HepG2 (cell line): ENCODE data around the gene SNHG17. TPM values are rescaled to one million over a fixed set of nuclear protein-coding genes. Genes with fewer than 3 reads are reported as not detected.

Experiments used
- ELF1 ChIP-seq: sonication (generic); formaldehyde crosslinking; IDR thresholded peaks from 2 replicates; pipeline ENCODE4 v1.4.0; 2020; ENCODE audit warnings: missing genetic modification reagents
- FOXM1 ChIP-seq: sonication (generic); formaldehyde crosslinking; IDR thresholded peaks from 2 replicates; pipeline ENCODE4 v1.5.0; 2020; ENCODE audit warnings: missing genetic modification reagents
- LCORL ChIP-seq, 2 experiments: fragments of 450-650 bp in 1 of 2; sonication (generic) in 1 of 2; formaldehyde crosslinking in 1 of 2; IDR thresholded peaks; 2 replicates each; pipeline versions ENCODE4 v1.5.0 to v1.6.1; 2017 to 2020; ENCODE audit warnings: antibody characterized with exemption in 1 of 2, missing genetic modification reagents in 1 of 2
- NFYB ChIP-seq: sonication (generic); formaldehyde crosslinking; IDR thresholded peaks from 2 replicates; pipeline ENCODE4 v1.4.0; 2020; ENCODE audit warnings: missing genetic modification reagents
- REPIN1 ChIP-seq: sonication (generic); formaldehyde crosslinking; IDR thresholded peaks from 2 replicates; pipeline ENCODE4 v1.8.0; 2022; ENCODE audit warnings: missing genetic modification reagents, low read depth, mild to moderate bottlenecking, borderline replicate concordance
- SP5 ChIP-seq: IDR thresholded peaks from 2 replicates; pipeline ENCODE4 v1.6.1; 2016; ENCODE audit warnings: low read depth, borderline replicate concordance
- SYNCRIP ChIP-seq: fragments of 200-400 bp; formaldehyde crosslinking; IDR thresholded peaks from 2 replicates; pipeline ENCODE4 v1.6.1; 2018; ENCODE audit warnings: mild to moderate bottlenecking, low read depth, low read length; ENCODE audit not compliant: insufficient read depth
- TRIM24 ChIP-seq: sonication (generic); formaldehyde crosslinking; IDR thresholded peaks from 2 replicates; pipeline ENCODE4 v1.8.0; 2022; ENCODE audit warnings: mild to moderate bottlenecking, missing genetic modification reagents
- YY1 ChIP-seq: IDR thresholded peaks from 2 replicates; pipeline ENCODE4 v1.6.1; 2011; ENCODE audit warnings: low read length, low read depth, moderate library complexity, mild to moderate bottlenecking; ENCODE audit not compliant: insufficient read depth, insufficient replicate concordance
- ZNF230 ChIP-seq: sonication (generic); formaldehyde crosslinking; IDR thresholded peaks from 2 replicates; pipeline ENCODE4 v1.4.0; 2020; ENCODE audit warnings: mild to moderate bottlenecking, missing genetic modification reagents
- ZNF343 ChIP-seq: sonication (generic); formaldehyde crosslinking; IDR thresholded peaks from 2 replicates; pipeline ENCODE4 v1.4.0; 2020; ENCODE audit warnings: mild to moderate bottlenecking, missing genetic modification reagents
- ZNF629 ChIP-seq: sonication (generic); formaldehyde crosslinking; conservative IDR thresholded peaks from 2 replicates; pipeline ENCODE4 v1.5.0; 2020; ENCODE audit warnings: missing genetic modification reagents
- ZNF691 ChIP-seq: sonication (generic); formaldehyde crosslinking; IDR thresholded peaks from 2 replicates; pipeline ENCODE4 v1.4.0; 2020; ENCODE audit warnings: missing genetic modification reagents, low read depth, mild to moderate bottlenecking, borderline replicate concordance
- polyA plus RNA-seq, 8 experiments: library from polyadenylated mRNA; depleted of rRNA in 3 of 8; stranded (reverse) in 7 of 8; unstranded in 1 of 8; fragments of >200 nt; fragmentation: Illumina TruSeq in 4 of 8; extraction: Trizol in 4 of 8; gene quantifications; 2 replicates each; pipeline versions ENCODE4 v1.2.1 to v1.2.3, GENCODE V29; 2011 to 2016; ENCODE audit warnings: low read depth in 4 of 8, missing spikeins in 1 of 8, mixed read lengths in 1 of 8; ENCODE audit not compliant: insufficient read depth in 1 of 8
- total RNA-seq, 5 experiments: library from RNA; depleted of rRNA; stranded (reverse); fragments of >200 nt; fragmentation: Illumina TruSeq; extraction: Trizol; gene quantifications; 2 replicates each; pipeline ENCODE4 v1.2.3, GENCODE V29; 2016; ENCODE audit warnings: low read depth in 1 of 5
- TF ChIP-seq, protein P1 (sequence below): sonication (generic); formaldehyde crosslinking; IDR thresholded peaks from 2 replicates; pipeline ENCODE4 v1.5.0; 2020; ENCODE audit warnings: mild to moderate bottlenecking, missing genetic modification reagents
- TF ChIP-seq, protein P2 (sequence below): sonication (generic); formaldehyde crosslinking; IDR thresholded peaks from 2 replicates; pipeline ENCODE4 v1.4.0; 2020; ENCODE audit warnings: missing genetic modification reagents
- TF ChIP-seq, protein P3 (sequence below): sonication (generic); formaldehyde crosslinking; IDR thresholded peaks from 2 replicates; pipeline ENCODE4 v1.5.1; 2020; ENCODE audit warnings: mild to moderate bottlenecking, missing genetic modification reagents, borderline replicate concordance
- TF ChIP-seq, protein P4 (sequence below): sonication (generic); formaldehyde crosslinking; IDR thresholded peaks from 2 replicates; pipeline ENCODE4 v1.8.1; 2023; ENCODE audit warnings: mild to moderate bottlenecking, missing genetic modification reagents

Gene SNHG17
- total and polyA plus RNA-seq, 2 of the 13 experiments (the other 11 are each of a cell fraction or from before 2014, with no cell fraction given), result 26.2 to 41.2 TPM

DNA sequence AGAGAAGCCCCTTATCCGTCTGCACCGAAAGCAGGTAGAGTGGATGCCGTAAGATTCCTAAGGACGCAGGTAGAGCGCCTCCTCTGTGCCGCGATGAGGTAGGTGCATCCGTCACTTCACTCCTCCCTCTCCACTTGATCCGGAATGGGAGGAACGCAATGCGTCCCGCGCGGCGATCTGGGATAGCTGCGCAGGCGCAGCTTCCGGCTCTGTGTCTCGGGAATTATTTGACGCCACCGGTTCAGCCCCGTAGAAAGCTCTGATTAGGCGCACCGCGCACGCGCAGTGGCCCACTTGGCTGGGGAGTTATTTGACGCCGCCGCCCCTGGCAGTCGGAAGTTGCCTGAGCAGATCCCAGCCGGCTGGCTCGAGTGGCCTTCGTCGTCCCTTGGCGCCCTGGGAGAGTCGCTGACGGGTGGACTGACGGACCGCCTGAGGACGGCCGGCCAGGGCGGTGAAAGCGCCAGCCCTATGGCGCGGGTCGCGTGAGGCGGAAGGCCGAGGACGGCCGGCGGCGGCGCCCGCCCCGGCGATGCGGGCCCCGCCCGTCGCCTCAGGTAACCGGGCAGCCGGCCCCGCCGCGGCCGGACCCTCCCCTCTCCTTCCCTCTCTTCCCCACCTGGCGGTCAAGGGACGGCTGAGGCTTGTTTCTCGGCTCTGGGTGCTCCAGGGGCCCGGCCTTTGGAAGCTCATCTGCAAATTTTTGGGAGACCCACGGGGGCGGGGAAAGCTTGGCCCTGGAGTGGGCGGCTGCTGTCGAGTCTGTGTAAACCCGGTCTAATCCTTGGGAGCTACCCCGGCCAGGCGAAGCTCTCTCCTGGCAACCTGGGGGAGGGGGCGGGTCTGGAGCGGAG lies 37.6 kb upstream of the SNHG17 start, which contains the start of gene RALGAPB (continued):
- TF ChIP-seq TRIM24 (no peak), SYNCRIP (no peak), SP5 (CRISPR knock-in tag) (peak; percentile 68; the same call in 1 of the 2 replicates), LCORL (IDR thresholded peaks at IDR 0.05) (no peak), LCORL (CRISPR knock-in tag; IDR thresholded peaks at IDR 0.05) (peak; percentile 75), ZNF343 (peak; percentile 71; the same call in 1 of the 2 replicates), ELF1 (CRISPR knock-in tag) (peak; percentile 96), ZNF230 (CRISPR knock-in tag) (peak; percentile 82), YY1 (peak; percentile 70), NFYB (CRISPR knock-in tag) (peak; percentile 60), ZNF691 (CRISPR knock-in tag) (peak; percentile 84; the same call in 1 of the 2 replicates), ZNF629 (CRISPR knock-in tag) (peak; percentile 48; the same call in 1 of the 2 replicates), REPIN1 (CRISPR knock-in tag) (peak; percentile 67; the same call in 1 of the 2 replicates), FOXM1 (CRISPR knock-in tag) (no peak)
- TF ChIP-seq, protein P1, sequence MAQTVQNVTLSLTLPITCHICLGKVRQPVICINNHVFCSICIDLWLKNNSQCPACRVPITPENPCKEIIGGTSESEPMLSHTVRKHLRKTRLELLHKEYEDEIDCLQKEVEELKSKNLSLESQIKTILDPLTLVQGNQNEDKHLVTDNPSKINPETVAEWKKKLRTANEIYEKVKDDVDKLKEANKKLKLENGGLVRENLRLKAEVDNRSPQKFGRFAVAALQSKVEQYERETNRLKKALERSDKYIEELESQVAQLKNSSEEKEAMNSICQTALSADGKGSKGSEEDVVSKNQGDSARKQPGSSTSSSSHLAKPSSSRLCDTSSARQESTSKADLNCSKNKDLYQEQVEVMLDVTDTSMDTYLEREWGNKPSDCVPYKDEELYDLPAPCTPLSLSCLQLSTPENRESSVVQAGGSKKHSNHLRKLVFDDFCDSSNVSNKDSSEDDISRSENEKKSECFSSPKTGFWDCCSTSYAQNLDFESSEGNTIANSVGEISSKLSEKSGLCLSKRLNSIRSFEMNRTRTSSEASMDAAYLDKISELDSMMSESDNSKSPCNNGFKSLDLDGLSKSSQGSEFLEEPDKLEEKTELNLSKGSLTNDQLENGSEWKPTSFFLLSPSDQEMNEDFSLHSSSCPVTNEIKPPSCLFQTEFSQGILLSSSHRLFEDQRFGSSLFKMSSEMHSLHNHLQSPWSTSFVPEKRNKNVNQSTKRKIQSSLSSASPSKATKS (CRISPR knock-in tag), result no peak
- TF ChIP-seq, protein P2, sequence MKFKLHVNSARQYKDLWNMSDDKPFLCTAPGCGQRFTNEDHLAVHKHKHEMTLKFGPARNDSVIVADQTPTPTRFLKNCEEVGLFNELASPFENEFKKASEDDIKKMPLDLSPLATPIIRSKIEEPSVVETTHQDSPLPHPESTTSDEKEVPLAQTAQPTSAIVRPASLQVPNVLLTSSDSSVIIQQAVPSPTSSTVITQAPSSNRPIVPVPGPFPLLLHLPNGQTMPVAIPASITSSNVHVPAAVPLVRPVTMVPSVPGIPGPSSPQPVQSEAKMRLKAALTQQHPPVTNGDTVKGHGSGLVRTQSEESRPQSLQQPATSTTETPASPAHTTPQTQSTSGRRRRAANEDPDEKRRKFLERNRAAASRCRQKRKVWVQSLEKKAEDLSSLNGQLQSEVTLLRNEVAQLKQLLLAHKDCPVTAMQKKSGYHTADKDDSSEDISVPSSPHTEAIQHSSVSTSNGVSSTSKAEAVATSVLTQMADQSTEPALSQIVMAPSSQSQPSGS (CRISPR knock-in tag), result peak; percentile 91
- TF ChIP-seq, protein P3, sequence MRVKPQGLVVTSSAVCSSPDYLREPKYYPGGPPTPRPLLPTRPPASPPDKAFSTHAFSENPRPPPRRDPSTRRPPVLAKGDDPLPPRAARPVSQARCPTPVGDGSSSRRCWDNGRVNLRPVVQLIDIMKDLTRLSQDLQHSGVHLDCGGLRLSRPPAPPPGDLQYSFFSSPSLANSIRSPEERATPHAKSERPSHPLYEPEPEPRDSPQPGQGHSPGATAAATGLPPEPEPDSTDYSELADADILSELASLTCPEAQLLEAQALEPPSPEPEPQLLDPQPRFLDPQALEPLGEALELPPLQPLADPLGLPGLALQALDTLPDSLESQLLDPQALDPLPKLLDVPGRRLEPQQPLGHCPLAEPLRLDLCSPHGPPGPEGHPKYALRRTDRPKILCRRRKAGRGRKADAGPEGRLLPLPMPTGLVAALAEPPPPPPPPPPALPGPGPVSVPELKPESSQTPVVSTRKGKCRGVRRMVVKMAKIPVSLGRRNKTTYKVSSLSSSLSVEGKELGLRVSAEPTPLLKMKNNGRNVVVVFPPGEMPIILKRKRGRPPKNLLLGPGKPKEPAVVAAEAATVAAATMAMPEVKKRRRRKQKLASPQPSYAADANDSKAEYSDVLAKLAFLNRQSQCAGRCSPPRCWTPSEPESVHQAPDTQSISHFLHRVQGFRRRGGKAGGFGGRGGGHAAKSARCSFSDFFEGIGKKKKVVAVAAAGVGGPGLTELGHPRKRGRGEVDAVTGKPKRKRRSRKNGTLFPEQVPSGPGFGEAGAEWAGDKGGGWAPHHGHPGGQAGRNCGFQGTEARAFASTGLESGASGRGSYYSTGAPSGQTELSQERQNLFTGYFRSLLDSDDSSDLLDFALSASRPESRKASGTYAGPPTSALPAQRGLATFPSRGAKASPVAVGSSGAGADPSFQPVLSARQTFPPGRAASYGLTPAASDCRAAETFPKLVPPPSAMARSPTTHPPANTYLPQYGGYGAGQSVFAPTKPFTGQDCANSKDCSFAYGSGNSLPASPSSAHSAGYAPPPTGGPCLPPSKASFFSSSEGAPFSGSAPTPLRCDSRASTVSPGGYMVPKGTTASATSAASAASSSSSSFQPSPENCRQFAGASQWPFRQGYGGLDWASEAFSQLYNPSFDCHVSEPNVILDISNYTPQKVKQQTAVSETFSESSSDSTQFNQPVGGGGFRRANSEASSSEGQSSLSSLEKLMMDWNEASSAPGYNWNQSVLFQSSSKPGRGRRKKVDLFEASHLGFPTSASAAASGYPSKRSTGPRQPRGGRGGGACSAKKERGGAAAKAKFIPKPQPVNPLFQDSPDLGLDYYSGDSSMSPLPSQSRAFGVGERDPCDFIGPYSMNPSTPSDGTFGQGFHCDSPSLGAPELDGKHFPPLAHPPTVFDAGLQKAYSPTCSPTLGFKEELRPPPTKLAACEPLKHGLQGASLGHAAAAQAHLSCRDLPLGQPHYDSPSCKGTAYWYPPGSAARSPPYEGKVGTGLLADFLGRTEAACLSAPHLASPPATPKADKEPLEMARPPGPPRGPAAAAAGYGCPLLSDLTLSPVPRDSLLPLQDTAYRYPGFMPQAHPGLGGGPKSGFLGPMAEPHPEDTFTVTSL (CRISPR knock-in tag), result no peak
- TF ChIP-seq, protein P4, sequence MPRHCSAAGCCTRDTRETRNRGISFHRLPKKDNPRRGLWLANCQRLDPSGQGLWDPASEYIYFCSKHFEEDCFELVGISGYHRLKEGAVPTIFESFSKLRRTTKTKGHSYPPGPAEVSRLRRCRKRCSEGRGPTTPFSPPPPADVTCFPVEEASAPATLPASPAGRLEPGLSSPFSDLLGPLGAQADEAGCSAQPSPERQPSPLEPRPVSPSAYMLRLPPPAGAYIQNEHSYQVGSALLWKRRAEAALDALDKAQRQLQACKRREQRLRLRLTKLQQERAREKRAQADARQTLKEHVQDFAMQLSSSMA (CRISPR knock-in tag), result no peak
